GM12878 (cell line): ENCODE results near the gene PDLIM3. TPM values are rescaled to one million over a fixed set of nuclear protein-coding genes. Genes with fewer than 3 reads are reported as not detected.

Experiments
- ATAC-seq: fragments of 200-7000 bp; cut with Tn5 transposase; 3 replicates; pipeline ENCODE4 v1.9.1; 2020; ENCODE audit warnings: mild to moderate bottlenecking, moderate library complexity
- BruUV-seq: library from RNA; stranded (reverse); fragments of 400-500 nt; replicated peaks from 2 replicates; lab custom pipeline; 2021; lab: Mats Ljungman, UMichigan
- CTCF ChIA-PET: fragments of 300-600 bp; sonication (Branson Sonifier 250); formaldehyde crosslinking; extraction: SDS; loops from one replicate; lab custom pipeline; 2021; ENCODE audit warnings: inconsistent platforms; lab: Yijun Ruan, JAX
- POLR2A ChIA-PET: fragments of 350-600 bp; formaldehyde crosslinking; extraction: SDS; loops from one replicate; lab custom pipeline; 2021; ENCODE audit warnings: inconsistent platforms; lab: Charles Lee
- RAD21 ChIA-PET: fragments of 300-600 bp; sonication (Branson Sonifier 250); formaldehyde crosslinking; loops from one replicate; lab custom pipeline; 2023; ENCODE audit warnings: antibody characterized with exemption; ENCODE audit not compliant: unreplicated experiment; lab: Charles Lee
- SMC1A ChIA-PET: fragments of 300-600 bp; sonication (Branson Sonifier 250); formaldehyde crosslinking; loops from one replicate; lab custom pipeline; 2023; ENCODE audit not compliant: unreplicated experiment, uncharacterized antibody; lab: Charles Lee
- DNase-seq: peaks from one replicate; pipeline ENCODE4 v3.0.0-alpha.2; 2011; ENCODE audit warnings: low read depth, low spot score
- FAIRE-seq: peaks from 3 replicates; lab custom pipeline; 2011; peaks lifted over from hg19 to GRCh38; lab: Jason Lieb, UNC
- H2AFZ ChIP-seq: 2 replicates; pipeline ENCODE4 v1.6.0; 2011; ENCODE audit warnings: low read depth, low read length, control low read depth; ENCODE audit not compliant: control insufficient read depth
- H3K27ac ChIP-seq: 2 replicates; pipeline ENCODE4 v1.5.1; 2011; ENCODE audit warnings: control low read depth; ENCODE audit not compliant: control insufficient read depth, insufficient read depth
- H3K27me3 ChIP-seq, 2 experiments: replicated peaks in 1 of 2; 2 replicates each; pipeline versions ENCODE4 v1.6.0 to v1.6.1; 2011; ENCODE audit warnings: low read length in 1 of 2; ENCODE audit not compliant: control insufficient read depth in 2 of 2, insufficient read depth in 2 of 2
- H3K36me3 ChIP-seq, 2 experiments: 2 replicates each; pipeline ENCODE4 v1.5.1; 2011; ENCODE audit warnings: low read length in 1 of 2; ENCODE audit not compliant: control insufficient read depth in 2 of 2, insufficient read depth in 2 of 2
- H3K4me1 ChIP-seq: 2 replicates; pipeline ENCODE4 v1.6.1; 2011; ENCODE audit warnings: mild to moderate bottlenecking, low read length, moderate library complexity, mixed read lengths; ENCODE audit not compliant: control insufficient read depth, insufficient read depth
- H3K4me2 ChIP-seq: 2 replicates; pipeline ENCODE4 v1.6.0; 2011; ENCODE audit warnings: control low read depth; ENCODE audit not compliant: control insufficient read depth, insufficient read depth
- H3K4me3 ChIP-seq: fragments of 200-600 bp; sonication (generic); 2 replicates; pipeline ENCODE4 v1.5.1; 2016
- H3K79me2 ChIP-seq: 2 replicates; pipeline ENCODE4 v1.6.0; 2011; ENCODE audit warnings: low read length; ENCODE audit not compliant: control insufficient read depth, insufficient read depth
- H3K9ac ChIP-seq: 2 replicates; pipeline ENCODE4 v1.8.0; 2011; ENCODE audit warnings: low read length, control low read depth, mixed read lengths; ENCODE audit not compliant: control insufficient read depth, insufficient read depth
- H3K9me3 ChIP-seq: replicated peaks from 3 replicates; pipeline ENCODE4 v1.5.1; 2011; ENCODE audit warnings: mild to moderate bottlenecking, low read length; ENCODE audit not compliant: control insufficient read depth, insufficient read depth
- H4K20me1 ChIP-seq: 2 replicates; pipeline ENCODE4 v1.6.0; 2011; ENCODE audit not compliant: control insufficient read depth, insufficient read depth
- ATF2 ChIP-seq: IDR thresholded peaks from 2 replicates; pipeline ENCODE4 v1.6.1; 2012; ENCODE audit warnings: low read length, inconsistent platforms
- CBX3 ChIP-seq: fragments of 200-600 bp; sonication (generic); IDR thresholded peaks from 2 replicates; pipeline ENCODE4 v1.6.1; 2016; ENCODE audit warnings: low read depth, borderline replicate concordance
- CTCF ChIP-seq, 3 experiments: IDR thresholded peaks in 2 of 3; conservative IDR thresholded peaks in 1 of 3; 2 replicates each; pipeline ENCODE4 v1.5.1; 2011; ENCODE audit warnings: low read depth in 3 of 3, low read length in 3 of 3, mild to moderate bottlenecking in 3 of 3, control low read depth in 2 of 3, moderate library complexity in 2 of 3, inconsistent platforms in 1 of 3, mixed read lengths in 1 of 3; ENCODE audit not compliant: control insufficient read depth in 2 of 3, insufficient read depth in 1 of 3; ENCODE audit errors: extremely low read depth in 1 of 3
- DPF2 ChIP-seq: fragments of 450-650 bp; IDR thresholded peaks from 2 replicates; pipeline ENCODE4 v1.6.1; 2017; ENCODE audit warnings: mild to moderate bottlenecking
- FOXK2 ChIP-seq: fragments of 450-650 bp; IDR thresholded peaks from 2 replicates; pipeline ENCODE4 v1.6.1; 2017; ENCODE audit warnings: mild to moderate bottlenecking, moderate library complexity
- NR2C1 ChIP-seq: fragments of 450-650 bp; IDR thresholded peaks from 2 replicates; pipeline ENCODE4 v1.6.1; 2017; ENCODE audit warnings: antibody characterized with exemption, mild to moderate bottlenecking, moderate library complexity
- TARDBP ChIP-seq: IDR thresholded peaks from 2 replicates; pipeline ENCODE4 v1.6.1; 2016; ENCODE audit warnings: borderline replicate concordance
- TBL1XR1 ChIP-seq: IDR thresholded peaks from 2 replicates; pipeline ENCODE4 v1.6.1; 2012; ENCODE audit warnings: low read depth, low read length, improper control_type of control experiment
- USF1 ChIP-seq: IDR thresholded peaks from 2 replicates; pipeline ENCODE4 v1.6.1; 2011; ENCODE audit warnings: borderline replicate concordance, low read depth, mild to moderate bottlenecking, moderate library complexity, mixed read lengths, low read length; ENCODE audit not compliant: insufficient read depth; ENCODE audit errors: extremely low read length
- ZNF217 ChIP-seq: fragments of 450-650 bp; IDR thresholded peaks from 2 replicates; pipeline ENCODE4 v1.6.1; 2017; ENCODE audit warnings: antibody characterized with exemption, mild to moderate bottlenecking
- WGBS: methylation state at CpG from one replicate; pipeline ENCODE4 v1.1.6; 2016; ENCODE audit warnings: low lambda C conversion rate; ENCODE audit not compliant: insufficient replicate concordance, insufficient coverage; ENCODE audit errors: missing lambda C conversion rate; 5-methylcytosine and 5-hydroxymethylcytosine counted together
- in situ Hi-C: fragments of 300-500 bp; cut with MboI; formaldehyde crosslinking; loops from 9 replicates; pipeline ENCODE4 v1.14.3; 2018; ENCODE audit warnings: mixed read lengths
- intact Hi-C: fragments of 100-400 bp; cut with micrococcal nuclease; formaldehyde crosslinking; loops from one replicate; pipeline ENCODE4 v1.14.2; 2022; ENCODE audit not compliant: unreplicated experiment
- polyA plus RNA-seq, 11 experiments: library from polyadenylated mRNA; depleted of rRNA in 4 of 11; unstranded in 6 of 11; stranded (reverse) in 5 of 11; fragments of >200 nt; fragmentation: Nextera tagmentation in 4 of 11; fragmentation: Illumina TruSeq in 1 of 11; extraction: Ambion mirVana in 4 of 11; extraction: Trizol in 1 of 11; gene quantifications; 1 replicate in 1 of 11; 2 replicates in 10 of 11; pipeline versions ENCODE4 v1.2.1 to v1.2.3, GENCODE V29; 2011 to 2016; ENCODE audit warnings: inconsistent platforms in 2 of 11, missing spikeins in 2 of 11, low read depth in 1 of 11
- total RNA-seq, 4 experiments: library from RNA; depleted of rRNA in 3 of 4; stranded (reverse); fragments of >200 nt in 3 of 4; fragmentation: Illumina TruSeq in 1 of 4; extraction: Trizol in 1 of 4; gene quantifications; 2 replicates each; pipeline versions ENCODE4 v1.2.1 to v1.2.3, GENCODE V29; 2013 to 2021

PDLIM3 gene
- total and polyA plus RNA-seq, 10 of the 15 experiments (the other 5 are each of a cell fraction or from before 2014, with no cell fraction given), result 0.04 to 0.43 (median 0.08) TPM; not detected in 7

GRCh38 chr4:185473247-185473646 lies 62.1 kb downstream of the PDLIM3 start:
- Histone ChIP-seq H3K9me3 (no peaks in the 10 kb centered on the region; the same call in 2 of the 3 replicates), H3K36me3 (no peaks in the 10 kb centered on the region), H3K27me3 (peaks cover 0 to 2% of the 10 kb centered on the region in 2 experiments; a peak in 1 of 4 replicates)
- DNase-seq, result no peak
- in situ Hi-C loops, result no loop called here
- no peak for TF ChIP-seq USF1
- no peak for TF ChIP-seq TARDBP
- no peak for TF ChIP-seq ATF2
- TF ChIP-seq ZNF217, result no peak
- no peak for TF ChIP-seq CBX3
- TF ChIP-seq DPF2, result no peak
- no peak for TF ChIP-seq FOXK2
- no peak for TF ChIP-seq TBL1XR1
- no peak for TF ChIP-seq CTCF (IDR thresholded peaks at IDR 0.05 in 2 of 3, conservative IDR thresholded peaks at IDR 0.05 in 1 of 3; ENCODE audit: control insufficient read depth in 2 of 3, extremely low read depth in 1 of 3, insufficient read depth in 1 of 3, low read depth in 3 of 3, low read length in 3 of 3)
- TF ChIP-seq NR2C1, result no peak
- TF ChIP-seq, all 136 proteins: peak for 0
- ChIA-PET RAD21 (interaction anchor here (0.8 to 1.5 kb wide), 3 partner anchors 49 to 128 kb away, joined by 3 to 7 read pairs (median 3); no protein-coding TSS in a partner anchor), POLR2A (interaction anchor here (0.6 to 0.8 kb wide), 2 partner anchors 48 to 288 kb away, joined by 3 to 5 read pairs; partner anchors contain the start of gene UFSP2), CTCF (interaction anchor here (1.0 to 3.9 kb wide), 5 partner anchors 9 to 128 kb away, joined by 3 to 27 read pairs (median 3); no protein-coding TSS in a partner anchor), SMC1A (interaction anchor here (1.0 to 1.6 kb wide), 5 partner anchors 49 to 207 kb away, joined by 3 to 11 read pairs (median 3); no protein-coding TSS in a partner anchor)
- ATAC-seq (no peak), FAIRE-seq (no peak)
- no TSS peak for BruUV-seq
- H3K4me1 ChIP-seq, result peaks cover 16% of the 10 kb centered on the region
- H3K4me2 ChIP-seq, result no peak overlapping the region
- no peak overlapping the region for H3K9ac ChIP-seq
- H4K20me1 ChIP-seq, result no peaks in the 10 kb centered on the region
- H2AFZ ChIP-seq, result no peak overlapping the region
- no peak overlapping the region for H3K4me3 ChIP-seq
- no peaks in the 10 kb centered on the region; the same call in none of the 2 replicates for H3K79me2 ChIP-seq
- no peak overlapping the region for H3K27ac ChIP-seq
- 94% methylated on average over 8 of the region's 8 CpGs for WGBS
- intact Hi-C loops, result loop anchor here (10.0 kb wide), 1 partner anchor 552 kb away; no protein-coding TSS in a partner anchor
